HepG2 (cell line): ENCODE results near the gene DBNDD1. TPM values are rescaled to one million over a fixed set of nuclear protein-coding genes. Genes with fewer than 3 reads are reported as not detected.
"Not testable (repeated sequence)": the region's sequence is repeated elsewhere in the genome, so short reads cannot be mapped to it uniquely, and the experiment has no call there.

Source experiments
- ARNT2 ChIP-seq: sonication (generic); formaldehyde crosslinking; IDR thresholded peaks from 2 replicates; pipeline ENCODE4 v1.8.0; 2022; ENCODE audit warnings: mild to moderate bottlenecking, low read depth, missing genetic modification reagents, moderate library complexity
- EED ChIP-seq: sonication (generic); formaldehyde crosslinking; IDR thresholded peaks from 2 replicates; pipeline ENCODE4 v1.5.0; 2020; ENCODE audit warnings: mild to moderate bottlenecking, missing genetic modification reagents
- GATAD2A ChIP-seq: IDR thresholded peaks from 2 replicates; pipeline ENCODE4 v1.6.1; 2016
- LCORL ChIP-seq, 2 experiments: fragments of 450-650 bp in 1 of 2; sonication (generic) in 1 of 2; formaldehyde crosslinking in 1 of 2; IDR thresholded peaks; 2 replicates each; pipeline versions ENCODE4 v1.5.0 to v1.6.1; 2017 to 2020; ENCODE audit warnings: antibody characterized with exemption in 1 of 2, missing genetic modification reagents in 1 of 2
- MAFF ChIP-seq: IDR thresholded peaks from 2 replicates; pipeline ENCODE4 v1.6.1; 2011; ENCODE audit warnings: low read depth, low read length, improper control_type of control experiment
- NBN ChIP-seq: fragments of 450-650 bp; conservative IDR thresholded peaks from 2 replicates; pipeline ENCODE4 v1.6.1; 2017
- NR1H2 ChIP-seq: sonication (generic); formaldehyde crosslinking; IDR thresholded peaks from 2 replicates; pipeline ENCODE4 v1.8.1; 2022; ENCODE audit warnings: low read depth, missing genetic modification reagents, borderline replicate concordance
- PHF21A ChIP-seq: sonication (generic); formaldehyde crosslinking; IDR thresholded peaks from 2 replicates; pipeline ENCODE4 v1.5.0; 2020; ENCODE audit warnings: mild to moderate bottlenecking, missing genetic modification reagents
- RARA ChIP-seq: IDR thresholded peaks from 2 replicates; pipeline ENCODE4 v1.6.1; 2016; ENCODE audit warnings: missing genetic modification reagents, missing compliant biosample characterization
- REPIN1 ChIP-seq: sonication (generic); formaldehyde crosslinking; IDR thresholded peaks from 2 replicates; pipeline ENCODE4 v1.8.0; 2022; ENCODE audit warnings: missing genetic modification reagents, low read depth, mild to moderate bottlenecking, borderline replicate concordance
- SAP130 ChIP-seq: IDR thresholded peaks from 2 replicates; pipeline ENCODE4 v1.6.1; 2016; ENCODE audit warnings: low read depth
- SOX6 ChIP-seq, 2 experiments: fragments of 450-650 bp in 1 of 2; sonication (generic) in 1 of 2; formaldehyde crosslinking in 1 of 2; IDR thresholded peaks; 2 replicates each; pipeline versions ENCODE4 v1.4.0 to v1.6.1; 2017 to 2020; ENCODE audit warnings: antibody characterized with exemption in 1 of 2, mild to moderate bottlenecking in 1 of 2, missing genetic modification reagents in 1 of 2
- SSRP1 ChIP-seq: IDR thresholded peaks from 2 replicates; pipeline ENCODE4 v1.6.1; 2016; ENCODE audit warnings: control low read depth
- TEAD3 ChIP-seq: optimal IDR thresholded peaks from 2 replicates; pipeline ENCODE3; 2016; ENCODE audit warnings: borderline replicate concordance
- ZBTB7A ChIP-seq: sonication (generic); formaldehyde crosslinking; IDR thresholded peaks from 2 replicates; pipeline ENCODE4 v1.8.0; 2022; ENCODE audit warnings: mild to moderate bottlenecking, missing genetic modification reagents
- ZNF431 ChIP-seq: sonication (generic); formaldehyde crosslinking; IDR thresholded peaks from 2 replicates; pipeline ENCODE4 v1.9.0; 2022; ENCODE audit warnings: missing genetic modification reagents, low read depth, mild to moderate bottlenecking, borderline replicate concordance
- ZNF776 ChIP-seq: sonication (generic); formaldehyde crosslinking; IDR thresholded peaks from 2 replicates; pipeline ENCODE4 v1.4.0; 2020; ENCODE audit warnings: mild to moderate bottlenecking, missing genetic modification reagents
- ZSCAN25 ChIP-seq: sonication (generic); formaldehyde crosslinking; IDR thresholded peaks from 2 replicates; pipeline ENCODE4 v1.8.0; 2022; ENCODE audit warnings: mild to moderate bottlenecking, missing genetic modification reagents
- polyA plus RNA-seq, 8 experiments: library from polyadenylated mRNA; depleted of rRNA in 3 of 8; stranded (reverse) in 7 of 8; unstranded in 1 of 8; fragments of >200 nt; fragmentation: Illumina TruSeq in 4 of 8; extraction: Trizol in 4 of 8; gene quantifications; 2 replicates each; pipeline versions ENCODE4 v1.2.1 to v1.2.3, GENCODE V29; 2011 to 2016; ENCODE audit warnings: low read depth in 4 of 8, missing spikeins in 1 of 8, mixed read lengths in 1 of 8; ENCODE audit not compliant: insufficient read depth in 1 of 8
- total RNA-seq, 5 experiments: library from RNA; depleted of rRNA; stranded (reverse); fragments of >200 nt; fragmentation: Illumina TruSeq; extraction: Trizol; gene quantifications; 2 replicates each; pipeline ENCODE4 v1.2.3, GENCODE V29; 2016; ENCODE audit warnings: low read depth in 1 of 5
- TF ChIP-seq, protein P1 (sequence below): sonication (generic); formaldehyde crosslinking; IDR thresholded peaks from 2 replicates; pipeline ENCODE4 v1.5.0; 2020; ENCODE audit warnings: missing genetic modification reagents
- TF ChIP-seq, protein P2 (sequence below): sonication (generic); formaldehyde crosslinking; IDR thresholded peaks from 2 replicates; pipeline ENCODE4 v1.8.0; 2023; ENCODE audit warnings: mild to moderate bottlenecking, missing genetic modification reagents
- TF ChIP-seq, protein P3 (sequence below): sonication (generic); formaldehyde crosslinking; IDR thresholded peaks from 2 replicates; pipeline ENCODE4 v1.5.1; 2020; ENCODE audit warnings: mild to moderate bottlenecking, missing genetic modification reagents, borderline replicate concordance

DBNDD1 gene
- total and polyA plus RNA-seq, 2 of the 13 experiments (the other 11 are each of a cell fraction or from before 2014, with no cell fraction given), result 17.0 to 40.4 TPM

DNA sequence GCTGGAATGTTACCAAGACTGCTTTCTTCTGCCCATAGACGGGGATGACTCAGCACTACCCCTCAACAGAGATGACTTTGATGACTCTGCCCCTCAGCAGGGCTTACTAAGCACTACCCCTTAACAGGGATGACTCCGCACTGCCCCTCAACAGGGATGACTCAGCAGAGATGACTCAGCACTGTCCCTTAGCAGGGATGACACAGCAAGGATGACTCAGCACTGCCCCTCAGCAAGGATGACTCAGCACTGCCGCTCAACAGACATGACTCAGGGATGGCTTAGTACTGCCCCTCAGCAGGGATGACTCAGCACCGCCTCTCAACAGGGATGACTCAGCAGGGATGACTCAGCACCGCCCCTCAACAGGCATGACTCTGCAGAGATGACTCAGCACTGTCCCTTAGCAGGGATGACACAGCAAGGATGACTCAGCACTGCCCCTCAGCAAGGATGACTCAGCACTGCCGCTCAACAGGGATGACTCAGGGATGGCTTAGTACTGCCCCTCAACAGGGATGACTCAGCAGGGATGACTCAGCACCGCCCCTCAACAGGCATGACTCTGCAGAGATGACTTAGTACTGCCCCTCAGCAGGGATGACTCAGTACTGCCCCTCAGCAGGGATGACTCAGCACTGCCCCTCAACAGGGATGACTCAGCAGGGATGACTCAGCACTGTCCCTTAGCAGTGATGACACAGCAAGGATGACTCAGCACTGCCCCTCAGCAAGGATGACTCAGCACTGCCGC is 24.4 kb downstream of the DBNDD1 start (continued):
- TF ChIP-seq, protein P1, sequence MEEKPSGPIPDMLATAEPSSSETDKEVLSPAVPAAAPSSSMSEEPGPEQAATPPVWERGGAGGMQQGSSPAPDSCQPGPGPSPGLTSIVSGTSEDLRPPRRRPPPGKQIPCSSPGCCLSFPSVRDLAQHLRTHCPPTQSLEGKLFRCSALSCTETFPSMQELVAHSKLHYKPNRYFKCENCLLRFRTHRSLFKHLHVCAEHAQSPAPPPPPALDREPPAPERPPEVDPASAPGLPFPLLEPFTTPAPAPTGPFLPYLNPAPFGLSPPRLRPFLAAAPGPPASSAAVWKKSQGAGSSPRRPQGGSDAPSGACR (CRISPR knock-in tag), result peak; percentile 86
- TF ChIP-seq ARNT2 (CRISPR knock-in tag) (0 out of 2 replicates have a peak, but pooled peaks have one; percentile 23), SSRP1 (peak; percentile 84), ZNF776 (0 out of 2 replicates have a peak, but pooled peaks have one; percentile 11), ZNF431 (CRISPR knock-in tag) (peak; percentile 5; the same call in 1 of the 2 replicates), SAP130 (peak; percentile 74; the same call in 1 of the 2 replicates), MAFF (peak; percentile 97), SOX6 (CRISPR knock-in tag; IDR thresholded peaks at IDR 0.05) (peak; percentile 66), GATAD2A (peak; percentile 35; the same call in 1 of the 2 replicates), RARA (CRISPR knock-in tag) (peak; percentile 26; the same call in 1 of the 2 replicates), PHF21A (CRISPR knock-in tag) (0 out of 2 replicates have a peak, but pooled peaks have one; percentile 26), REPIN1 (0 out of 2 replicates have a peak, but pooled peaks have one; percentile 42), NBN (0 out of 2 replicates have a peak, but pooled peaks have one; percentile 30), ZBTB7A (peak; percentile 43; the same call in 1 of the 2 replicates), NR1H2 (CRISPR knock-in tag) (peak; percentile 50; the same call in 1 of the 2 replicates), EED (CRISPR knock-in tag) (0 out of 2 replicates have a peak, but pooled peaks have one; percentile 42), ZSCAN25 (CRISPR knock-in tag) (peak; percentile 37; the same call in 1 of the 2 replicates), LCORL (CRISPR knock-in tag; IDR thresholded peaks at IDR 0.05) (peak; percentile 49; the same call in 1 of the 2 replicates), TEAD3 (CRISPR knock-in tag) (peak; percentile 69)
- TF ChIP-seq, protein P2, sequence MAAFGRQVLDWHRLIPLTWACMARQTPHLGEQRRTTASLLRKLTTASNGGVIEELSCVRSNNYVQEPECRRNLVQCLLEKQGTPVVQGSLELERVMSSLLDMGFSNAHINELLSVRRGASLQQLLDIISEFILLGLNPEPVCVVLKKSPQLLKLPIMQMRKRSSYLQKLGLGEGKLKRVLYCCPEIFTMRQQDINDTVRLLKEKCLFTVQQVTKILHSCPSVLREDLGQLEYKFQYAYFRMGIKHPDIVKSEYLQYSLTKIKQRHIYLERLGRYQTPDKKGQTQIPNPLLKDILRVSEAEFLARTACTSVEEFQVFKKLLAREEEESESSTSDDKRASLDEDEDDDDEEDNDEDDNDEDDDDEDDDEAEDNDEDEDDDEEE (CRISPR knock-in tag), result 0 out of 2 replicates have a peak, but pooled peaks have one; percentile 36
- TF ChIP-seq SOX6, LCORL (IDR thresholded peaks at IDR 0.05): not testable (repeated sequence)
- TF ChIP-seq, protein P3, sequence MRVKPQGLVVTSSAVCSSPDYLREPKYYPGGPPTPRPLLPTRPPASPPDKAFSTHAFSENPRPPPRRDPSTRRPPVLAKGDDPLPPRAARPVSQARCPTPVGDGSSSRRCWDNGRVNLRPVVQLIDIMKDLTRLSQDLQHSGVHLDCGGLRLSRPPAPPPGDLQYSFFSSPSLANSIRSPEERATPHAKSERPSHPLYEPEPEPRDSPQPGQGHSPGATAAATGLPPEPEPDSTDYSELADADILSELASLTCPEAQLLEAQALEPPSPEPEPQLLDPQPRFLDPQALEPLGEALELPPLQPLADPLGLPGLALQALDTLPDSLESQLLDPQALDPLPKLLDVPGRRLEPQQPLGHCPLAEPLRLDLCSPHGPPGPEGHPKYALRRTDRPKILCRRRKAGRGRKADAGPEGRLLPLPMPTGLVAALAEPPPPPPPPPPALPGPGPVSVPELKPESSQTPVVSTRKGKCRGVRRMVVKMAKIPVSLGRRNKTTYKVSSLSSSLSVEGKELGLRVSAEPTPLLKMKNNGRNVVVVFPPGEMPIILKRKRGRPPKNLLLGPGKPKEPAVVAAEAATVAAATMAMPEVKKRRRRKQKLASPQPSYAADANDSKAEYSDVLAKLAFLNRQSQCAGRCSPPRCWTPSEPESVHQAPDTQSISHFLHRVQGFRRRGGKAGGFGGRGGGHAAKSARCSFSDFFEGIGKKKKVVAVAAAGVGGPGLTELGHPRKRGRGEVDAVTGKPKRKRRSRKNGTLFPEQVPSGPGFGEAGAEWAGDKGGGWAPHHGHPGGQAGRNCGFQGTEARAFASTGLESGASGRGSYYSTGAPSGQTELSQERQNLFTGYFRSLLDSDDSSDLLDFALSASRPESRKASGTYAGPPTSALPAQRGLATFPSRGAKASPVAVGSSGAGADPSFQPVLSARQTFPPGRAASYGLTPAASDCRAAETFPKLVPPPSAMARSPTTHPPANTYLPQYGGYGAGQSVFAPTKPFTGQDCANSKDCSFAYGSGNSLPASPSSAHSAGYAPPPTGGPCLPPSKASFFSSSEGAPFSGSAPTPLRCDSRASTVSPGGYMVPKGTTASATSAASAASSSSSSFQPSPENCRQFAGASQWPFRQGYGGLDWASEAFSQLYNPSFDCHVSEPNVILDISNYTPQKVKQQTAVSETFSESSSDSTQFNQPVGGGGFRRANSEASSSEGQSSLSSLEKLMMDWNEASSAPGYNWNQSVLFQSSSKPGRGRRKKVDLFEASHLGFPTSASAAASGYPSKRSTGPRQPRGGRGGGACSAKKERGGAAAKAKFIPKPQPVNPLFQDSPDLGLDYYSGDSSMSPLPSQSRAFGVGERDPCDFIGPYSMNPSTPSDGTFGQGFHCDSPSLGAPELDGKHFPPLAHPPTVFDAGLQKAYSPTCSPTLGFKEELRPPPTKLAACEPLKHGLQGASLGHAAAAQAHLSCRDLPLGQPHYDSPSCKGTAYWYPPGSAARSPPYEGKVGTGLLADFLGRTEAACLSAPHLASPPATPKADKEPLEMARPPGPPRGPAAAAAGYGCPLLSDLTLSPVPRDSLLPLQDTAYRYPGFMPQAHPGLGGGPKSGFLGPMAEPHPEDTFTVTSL, result peak; percentile 70
